Heart left ventricle (tissue), 16 donors: ENCODE data around the gene TPD52L1. TPM values are rescaled to one million over a fixed set of nuclear protein-coding genes. Genes with fewer than 3 reads are reported as not detected.
"Not testable (repeated sequence)": the region's sequence is repeated elsewhere in the genome, so short reads cannot be mapped to it uniquely, and the experiment has no call there.

Experiments
- ATAC-seq, 4 donors: fragments of 200-7000 bp; cut with Tn5 transposase; one replicate each; pipeline ENCODE4 v1.9.1; 2020 to 2022; ENCODE audit warnings: moderate library complexity in 4 of 4, mild to moderate bottlenecking in 3 of 4, moderate number of reproducible peaks in 1 of 4
- DNase-seq, 5 donors: peaks; one replicate each; pipeline ENCODE4 v3.0.0-alpha.2; 2020
- H3K27ac ChIP-seq, 12 donors: fragments of 200-600 bp; sonication (generic) in 4 of 12; one replicate each; pipeline versions ENCODE4 v1.5.0 to v1.8.0; 2016 to 2022; ENCODE audit warnings: mild to moderate bottlenecking in 2 of 12
- H3K27me3 ChIP-seq, 9 donors: fragments of 200-600 bp; sonication (generic) in 2 of 9; one replicate each; pipeline versions ENCODE4 v1.5.1 to v1.8.0; 2016 to 2022; ENCODE audit warnings: mild to moderate bottlenecking in 3 of 9
- H3K36me3 ChIP-seq, 9 donors: fragments of 200-600 bp; sonication (generic) in 2 of 9; one replicate each; pipeline versions ENCODE4 v1.5.0 to v1.8.0; 2018 to 2022; ENCODE audit warnings: mild to moderate bottlenecking in 2 of 9
- H3K4me1 ChIP-seq, 12 donors: fragments of 200-600 bp; sonication (generic) in 4 of 12; one replicate each; pipeline versions ENCODE4 v1.5.0 to v1.8.0; 2016 to 2022; ENCODE audit warnings: mild to moderate bottlenecking in 3 of 12
- H3K4me3 ChIP-seq, 12 donors: fragments of 200-600 bp; sonication (generic) in 4 of 12; one replicate each; pipeline versions ENCODE4 v1.5.0 to v1.8.0; 2017 to 2022; ENCODE audit warnings: mild to moderate bottlenecking in 9 of 12, moderate library complexity in 4 of 12
- H3K9me3 ChIP-seq, 12 donors: fragments of 200-600 bp; sonication (generic) in 4 of 12; one replicate each; pipeline versions ENCODE4 v1.5.0 to v1.8.0; 2016 to 2022; ENCODE audit warnings: mild to moderate bottlenecking in 1 of 12
- POLR2A ChIP-seq, 2 donors: fragments of 450-650 bp; IDR thresholded peaks; one replicate each; pipeline ENCODE4 v1.6.1; 2017; ENCODE audit warnings: antibody characterized with exemption in 2 of 2, mild to moderate bottlenecking in 2 of 2, moderate library complexity in 2 of 2
- WGBS, 4 donors: extraction: QIAGEN DNeasy Blood & Tissue Kit in 2 of 4; methylation state at CpG; one replicate each; pipeline versions ENCODE4 v1.1.5 to v1.1.7; 2013 to 2018; 5-methylcytosine and 5-hydroxymethylcytosine counted together
- intact Hi-C, 10 donors: fragments of 100-400 bp; cut with DNase I; formaldehyde crosslinking; loops; one replicate each; pipeline versions ENCODE4 v1.11.1 to v1.14.2; 2022
- polyA plus RNA-seq, 2 donors: library from polyadenylated mRNA; stranded (reverse); fragments of 200-250 nt; gene quantifications; one replicate each; pipeline ENCODE4 v1.2.3, GENCODE V29; 2013
- total RNA-seq, 9 donors: library from RNA; depleted of rRNA in 2 of 9; stranded (reverse); fragments of >200 nt in 2 of 9; fragmentation: NEBNext Ultra II Directional in 3 of 9; extraction: Animal tissue kit (Norgen Biotek cat#: 25700) in 3 of 9; gene quantifications; one replicate each; pipeline versions ENCODE4 v1.1.0 to v1.2.4, GENCODE V29; 2016 to 2023
- TF ChIP-seq, protein P1 (sequence below), 12 donors: fragments of 200-600 bp; sonication (generic) in 4 of 12; IDR thresholded peaks; one replicate each; pipeline versions ENCODE4 v1.5.0 to v1.8.0; 2018 to 2022; ENCODE audit warnings: antibody characterized with exemption in 12 of 12, mild to moderate bottlenecking in 5 of 12
- donor health status: ischemic (EF 13 %, LVEDD 7.1; RV severe dilation, severe dysfunction).
- donor health status: healthy with polysubstance abuse.
- donor health status: DM: no; HTN: yes; CAD: no.
- donor health status: DM: no; HTN: no; CAD: no.
- donor health status: ischemic (EF 25% LVEDD 6.9; RV normal size, moderate dysfunction).
- donor health status: ischemic (EF 25% LVEDD 5.7; RV mildly dilated, moderate dysfunction).
- donor health status: healthy.
- donor health status: DM: yes; HTN: yes; CAD: no.
- donor health status: ischemic (EF 35%, LVEDD 5.7; RV mildly dilated, moderate dysfunction).
- donor health status: nonischemic (EF 11% LVEDD 7.7; RV severe dilation, severe dysfunction).
- donor health status: DM: yes; HTN: yes; CAD: no.
- donor health status: PGD.
- donor health status: ischemic (EF 29% LVEDD 5.4; RV normal size, mild dysfunction).
- donor health status: nonischemic (EF 23%, LVEDD 6.1; RV moderate dilation, normal function).

Gene TPD52L1
- total and polyA plus RNA-seq, 11 donors, result 13.0 to 146 (median 69.2) TPM

DNA sequence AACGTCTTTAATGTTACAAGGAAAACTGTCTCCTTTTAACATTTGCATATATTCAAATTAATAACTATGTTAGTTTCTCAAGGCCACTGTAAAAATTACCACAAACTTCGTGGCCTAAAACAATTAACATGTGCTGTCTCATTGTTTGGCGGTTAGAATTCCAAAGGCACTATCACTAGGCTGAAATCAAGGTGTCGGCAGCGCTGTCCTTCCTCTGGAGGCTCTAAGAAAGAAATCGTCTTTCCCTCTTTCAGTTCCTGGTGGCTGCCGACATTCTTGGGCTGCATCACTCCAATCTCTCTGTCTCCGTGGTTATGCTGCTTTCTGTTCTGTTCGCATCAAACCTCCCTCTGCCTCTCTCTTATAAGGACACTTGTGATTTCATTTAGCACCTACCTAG lies 4.2 kb downstream of the TPD52L1 start:
- Histone ChIP-seq H3K9me3 (peaks cover 0 to 10% (median 0%) of the 10 kb centered on the region in 12 donors), H3K27me3 (peaks cover 0 to 13% (median 0%) of the 10 kb centered on the region in 9 donors), H3K4me1 (peaks cover 0 to 21% (median 10%) of the 10 kb centered on the region in 12 donors), H3K4me3 (no peak overlapping the region), H3K27ac (no peak overlapping the region), H3K36me3 (no peaks in the 10 kb centered on the region)
- no peak for TF ChIP-seq POLR2A (IDR thresholded peaks at IDR 0.05)
- TF ChIP-seq, protein P1, sequence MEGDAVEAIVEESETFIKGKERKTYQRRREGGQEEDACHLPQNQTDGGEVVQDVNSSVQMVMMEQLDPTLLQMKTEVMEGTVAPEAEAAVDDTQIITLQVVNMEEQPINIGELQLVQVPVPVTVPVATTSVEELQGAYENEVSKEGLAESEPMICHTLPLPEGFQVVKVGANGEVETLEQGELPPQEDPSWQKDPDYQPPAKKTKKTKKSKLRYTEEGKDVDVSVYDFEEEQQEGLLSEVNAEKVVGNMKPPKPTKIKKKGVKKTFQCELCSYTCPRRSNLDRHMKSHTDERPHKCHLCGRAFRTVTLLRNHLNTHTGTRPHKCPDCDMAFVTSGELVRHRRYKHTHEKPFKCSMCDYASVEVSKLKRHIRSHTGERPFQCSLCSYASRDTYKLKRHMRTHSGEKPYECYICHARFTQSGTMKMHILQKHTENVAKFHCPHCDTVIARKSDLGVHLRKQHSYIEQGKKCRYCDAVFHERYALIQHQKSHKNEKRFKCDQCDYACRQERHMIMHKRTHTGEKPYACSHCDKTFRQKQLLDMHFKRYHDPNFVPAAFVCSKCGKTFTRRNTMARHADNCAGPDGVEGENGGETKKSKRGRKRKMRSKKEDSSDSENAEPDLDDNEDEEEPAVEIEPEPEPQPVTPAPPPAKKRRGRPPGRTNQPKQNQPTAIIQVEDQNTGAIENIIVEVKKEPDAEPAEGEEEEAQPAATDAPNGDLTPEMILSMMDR (IDR thresholded peaks at IDR 0.05), result no peak
- WGBS, 4 donors, result 69 to 77% (median 73%) methylated on average over 9 of the region's 9 CpGs
- ATAC-seq (no peak), DNase-seq (no peak)
- intact Hi-C loops, result loop anchor here in 4 of 10 donors (10.0 kb wide), 4 partner anchors 57 to 617 kb away; no protein-coding TSS in a partner anchor

DNA sequence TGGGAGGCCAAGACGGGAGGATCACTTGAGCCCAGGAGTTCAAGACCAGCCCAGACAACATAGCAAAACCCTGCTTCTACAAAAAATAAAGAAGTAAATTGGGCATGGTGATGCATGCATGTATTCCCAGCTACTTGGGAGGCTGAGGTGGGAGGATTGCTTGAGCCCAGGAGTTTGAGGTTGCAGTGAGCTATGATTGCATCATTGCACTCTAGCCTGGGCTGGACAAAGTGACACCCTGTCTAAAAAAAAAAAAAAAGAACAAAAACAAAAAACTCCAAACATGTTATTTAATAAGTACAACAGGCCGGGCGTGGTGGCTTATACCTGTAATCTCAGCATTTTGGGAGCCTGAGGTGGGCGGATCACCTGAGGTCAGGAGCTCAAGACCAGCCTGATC lies 9.8 kb downstream of the TPD52L1 start:
- H3K4me3 ChIP-seq, DNase-seq, ATAC-seq, H3K4me1 ChIP-seq, intact Hi-C loops, H3K27me3 ChIP-seq, H3K27ac ChIP-seq, H3K9me3 ChIP-seq, H3K36me3 ChIP-seq: not testable (repeated sequence)
- WGBS, 4 donors, result 96 to 98% (median 97%) methylated on average over 4 of the region's 4 CpGs

DNA sequence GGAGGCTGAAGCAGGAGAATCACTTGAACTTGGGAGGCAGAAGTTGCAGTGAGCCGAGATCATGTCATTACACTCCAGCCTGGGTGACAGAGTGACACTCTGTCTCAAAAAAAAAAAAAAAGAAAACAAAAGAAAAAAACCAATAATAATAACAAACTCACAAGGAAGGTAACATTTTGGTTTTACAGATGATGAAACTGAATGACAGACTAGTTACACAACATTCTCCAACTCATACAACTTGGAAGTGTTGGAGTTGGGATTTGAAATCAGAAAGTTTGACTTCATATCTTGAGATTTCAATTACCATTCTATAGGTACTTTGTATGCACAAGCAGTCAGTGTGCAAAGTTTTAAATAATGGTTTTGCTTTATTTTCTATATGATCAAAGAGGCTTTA lies 10.2 kb downstream of the TPD52L1 start:
- ATAC-seq (no peak), DNase-seq (no peak)
- no peaks in the 10 kb centered on the region for H3K36me3 ChIP-seq
- H3K9me3 ChIP-seq, result peaks cover 0 to 10% (median 0%) of the 10 kb centered on the region in 12 donors
- no peaks in the 10 kb centered on the region for H3K27me3 ChIP-seq
- intact Hi-C loops, result no loop called here
- H3K4me3 ChIP-seq, result no peak overlapping the region
- TF ChIP-seq, protein P1 (IDR thresholded peaks at IDR 0.05), result no peak
- TF ChIP-seq POLR2A (IDR thresholded peaks at IDR 0.05), result no peak
- 86 to 100% (median 96%) methylated on average over 1 of the region's 1 CpG for WGBS, 4 donors
- H3K27ac ChIP-seq, result no peak overlapping the region
- H3K4me1 ChIP-seq, result peaks cover 0 to 2% (median 0%) of the 10 kb centered on the region in 12 donors

DNA sequence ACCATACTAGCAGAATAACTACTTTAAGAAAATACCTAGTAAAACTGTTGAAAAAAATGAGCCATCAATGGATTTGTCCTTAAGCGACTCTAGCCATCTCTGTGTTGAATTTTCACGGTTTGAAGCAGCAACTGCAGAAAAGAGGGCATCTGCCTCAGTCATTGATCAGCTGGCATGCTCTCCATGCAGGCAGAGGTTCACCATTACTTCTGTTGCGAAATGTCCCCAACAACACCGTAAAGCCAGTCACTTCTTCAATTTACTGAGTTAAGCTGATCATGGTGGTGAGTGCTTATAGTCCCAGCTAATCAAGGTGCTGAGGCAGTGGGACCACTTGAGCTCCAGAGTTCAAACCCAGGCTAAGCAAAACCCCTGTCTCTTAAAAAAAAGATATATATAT lies 11.1 kb downstream of the TPD52L1 start:
- Histone ChIP-seq H3K36me3 (no peaks in the 10 kb centered on the region), H3K4me3 (no peak overlapping the region), H3K27ac (no peak overlapping the region), H3K9me3 (peaks cover 0 to 7% (median 0%) of the 10 kb centered on the region in 12 donors), H3K4me1 (peaks cover 0 to 9% (median 2%) of the 10 kb centered on the region in 12 donors), H3K27me3 (no peaks in the 10 kb centered on the region)
- intact Hi-C loops, result no loop called here
- no peak for ATAC-seq
- WGBS, 4 donors, result 79 to 81% (median 80%) methylated on average over 4 of the region's 4 CpGs
- TF ChIP-seq, protein P1 (IDR thresholded peaks at IDR 0.05), result no peak
- no peak for TF ChIP-seq POLR2A (IDR thresholded peaks at IDR 0.05)
- no peak for DNase-seq

DNA sequence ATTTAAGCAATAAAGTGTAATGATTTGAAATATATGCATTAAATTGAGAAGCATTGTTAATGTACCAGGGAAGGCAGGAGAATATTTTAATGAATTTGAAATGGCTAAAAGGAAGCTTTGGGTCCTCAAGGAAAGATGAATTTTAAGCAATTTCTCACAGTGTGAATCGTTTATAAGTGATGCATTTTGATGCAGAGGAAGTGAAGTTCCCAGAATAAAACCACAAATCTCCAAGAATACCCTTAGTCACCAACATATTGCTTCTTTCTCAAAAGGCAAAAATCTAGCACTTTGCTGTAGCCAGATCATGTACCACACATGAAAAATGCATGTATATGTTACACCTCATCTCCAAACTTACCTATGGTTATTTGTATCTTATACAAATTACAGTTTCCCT lies 11.7 kb downstream of the TPD52L1 start:
- DNase-seq, result no peak
- ATAC-seq, result no peak
- WGBS, 4 donors, result 57 to 75% (median 62%) methylated on average over 1 of the region's 1 CpG

More for the DNA sequence above, 11.7 kb downstream of the TPD52L1 start:
- peaks cover 0 to 2% (median 0%) of the 10 kb centered on the region in 12 donors for H3K9me3 ChIP-seq
- no peak overlapping the region for H3K4me3 ChIP-seq
- TF ChIP-seq, protein P1 (IDR thresholded peaks at IDR 0.05), result no peak
- no peak for TF ChIP-seq POLR2A (IDR thresholded peaks at IDR 0.05)
- H3K27ac ChIP-seq, result no peak overlapping the region
- H3K27me3 ChIP-seq, result no peaks in the 10 kb centered on the region
- no peaks in the 10 kb centered on the region for H3K36me3 ChIP-seq
- intact Hi-C loops, result no loop called here
- H3K4me1 ChIP-seq, result peaks cover 0 to 10% (median 2%) of the 10 kb centered on the region in 12 donors
